Cardiac fibroblast (primary cell): ENCODE measurements around the gene ZC2HC1C.

Experiments
- DNase-seq, 2 donors: peaks; one replicate each; pipeline versions ENCODE4 v3.0.0 to v3.0.0-alpha.2; 2010; ENCODE audit warnings: low read depth in 2 of 2
- H3K4me3 ChIP-seq, 2 donors: replicated peaks in 1 of 2; 1 replicate in 1 of 2; 2 replicates in 1 of 2; pipeline ENCODE4 v1.5.1; 2011; ENCODE audit warnings: low read depth in 2 of 2, low read length in 2 of 2, mild to moderate bottlenecking in 2 of 2, moderate library complexity in 1 of 2
- TF ChIP-seq, protein P1 (sequence below): IDR thresholded peaks from one replicate; pipeline ENCODE4 v1.5.1; 2011; ENCODE audit warnings: low read depth, mild to moderate bottlenecking, low read length, inconsistent platforms

The ZC2HC1C gene

DNA sequence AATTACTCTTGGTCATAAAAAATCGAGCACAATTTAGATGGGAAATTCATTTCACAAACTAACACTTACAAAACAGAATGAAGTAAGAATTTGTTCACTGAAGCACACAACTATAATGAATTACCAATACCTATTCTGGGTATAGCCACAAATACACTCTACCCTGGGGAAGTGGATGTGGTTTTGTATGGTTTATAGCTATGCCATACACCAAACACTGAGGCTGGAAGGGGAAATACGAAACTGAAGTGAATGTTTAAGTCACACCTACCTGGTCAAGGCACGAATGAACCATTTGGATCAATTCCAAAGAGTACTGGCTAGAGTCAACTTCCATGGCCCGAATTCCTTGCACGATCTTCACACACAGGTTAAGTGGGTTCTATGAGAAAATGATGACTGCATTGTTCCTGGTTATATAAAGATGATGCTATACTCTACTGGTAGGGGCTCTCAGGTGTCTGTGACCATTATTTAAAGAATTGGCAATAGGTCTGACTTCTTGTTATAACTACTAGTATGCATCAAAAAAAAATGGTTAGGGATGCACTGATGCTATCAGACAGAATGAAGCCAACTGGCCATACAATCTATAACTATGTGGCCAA lies 44.6 kb downstream of the ZC2HC1C start:
- no peak overlapping the region for H3K4me3 ChIP-seq
- DNase-seq: no peak
- TF ChIP-seq, protein P1, sequence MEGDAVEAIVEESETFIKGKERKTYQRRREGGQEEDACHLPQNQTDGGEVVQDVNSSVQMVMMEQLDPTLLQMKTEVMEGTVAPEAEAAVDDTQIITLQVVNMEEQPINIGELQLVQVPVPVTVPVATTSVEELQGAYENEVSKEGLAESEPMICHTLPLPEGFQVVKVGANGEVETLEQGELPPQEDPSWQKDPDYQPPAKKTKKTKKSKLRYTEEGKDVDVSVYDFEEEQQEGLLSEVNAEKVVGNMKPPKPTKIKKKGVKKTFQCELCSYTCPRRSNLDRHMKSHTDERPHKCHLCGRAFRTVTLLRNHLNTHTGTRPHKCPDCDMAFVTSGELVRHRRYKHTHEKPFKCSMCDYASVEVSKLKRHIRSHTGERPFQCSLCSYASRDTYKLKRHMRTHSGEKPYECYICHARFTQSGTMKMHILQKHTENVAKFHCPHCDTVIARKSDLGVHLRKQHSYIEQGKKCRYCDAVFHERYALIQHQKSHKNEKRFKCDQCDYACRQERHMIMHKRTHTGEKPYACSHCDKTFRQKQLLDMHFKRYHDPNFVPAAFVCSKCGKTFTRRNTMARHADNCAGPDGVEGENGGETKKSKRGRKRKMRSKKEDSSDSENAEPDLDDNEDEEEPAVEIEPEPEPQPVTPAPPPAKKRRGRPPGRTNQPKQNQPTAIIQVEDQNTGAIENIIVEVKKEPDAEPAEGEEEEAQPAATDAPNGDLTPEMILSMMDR: no peak

DNA sequence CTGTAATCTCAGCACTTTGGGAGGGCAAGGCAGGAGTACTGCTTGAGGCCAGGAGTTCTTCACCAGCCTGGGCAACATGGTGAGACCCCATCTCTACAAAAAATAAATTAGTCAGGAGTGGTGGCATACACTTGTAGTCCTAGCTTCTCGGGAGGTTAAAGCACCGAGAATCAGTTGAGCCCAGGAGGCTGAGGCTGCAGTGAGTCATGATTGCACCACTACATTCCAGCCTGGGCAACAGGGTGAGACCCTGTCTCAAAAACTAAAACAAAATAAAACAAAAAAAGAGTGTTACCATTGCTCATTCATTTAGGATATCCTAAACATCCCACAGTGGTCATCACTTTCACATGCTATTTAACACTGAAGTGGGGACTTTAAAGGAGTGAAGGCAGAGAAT lies 49.6 kb downstream of the ZC2HC1C start:
- TF ChIP-seq, protein P1: no peak
- no peak overlapping the region for H3K4me3 ChIP-seq
- peak; percentile 26 to 45 for DNase-seq

DNA sequence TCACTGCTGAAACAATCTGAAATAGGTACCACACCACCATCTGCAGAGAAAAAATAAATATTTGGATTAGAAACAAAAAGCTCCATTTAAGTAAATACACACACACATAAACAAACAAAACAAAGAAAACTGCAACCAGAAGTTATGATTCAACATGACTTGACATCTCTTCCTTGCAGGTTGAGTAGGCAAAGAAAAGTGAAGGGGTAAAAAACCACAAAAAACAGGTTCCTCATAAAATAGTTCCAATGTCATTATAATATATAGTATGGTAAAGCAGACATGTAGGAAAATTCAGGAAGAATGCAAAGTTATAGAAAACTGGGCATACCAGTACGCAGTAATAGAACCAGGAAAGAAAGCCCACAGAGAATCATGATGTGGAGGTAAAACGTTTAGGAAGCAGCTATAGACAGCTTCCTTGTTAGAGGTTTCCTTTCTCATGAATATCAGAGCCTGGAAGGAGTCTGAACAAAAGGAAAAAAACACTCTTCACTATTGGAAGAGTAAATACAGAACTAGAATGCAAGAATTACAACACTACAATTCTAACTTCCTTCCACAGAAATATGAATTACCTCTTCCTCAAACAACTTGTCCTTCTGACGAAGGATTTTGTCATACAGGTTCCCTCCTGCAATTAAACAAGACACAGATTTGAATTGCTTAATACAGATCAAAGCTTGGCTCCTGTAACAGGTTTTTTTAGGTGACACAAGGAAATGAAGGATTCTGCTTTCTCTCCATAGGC lies 51.3 kb downstream of the ZC2HC1C start:
- no peak overlapping the region for H3K4me3 ChIP-seq
- TF ChIP-seq, protein P1: no peak
- DNase-seq: no peak

DNA sequence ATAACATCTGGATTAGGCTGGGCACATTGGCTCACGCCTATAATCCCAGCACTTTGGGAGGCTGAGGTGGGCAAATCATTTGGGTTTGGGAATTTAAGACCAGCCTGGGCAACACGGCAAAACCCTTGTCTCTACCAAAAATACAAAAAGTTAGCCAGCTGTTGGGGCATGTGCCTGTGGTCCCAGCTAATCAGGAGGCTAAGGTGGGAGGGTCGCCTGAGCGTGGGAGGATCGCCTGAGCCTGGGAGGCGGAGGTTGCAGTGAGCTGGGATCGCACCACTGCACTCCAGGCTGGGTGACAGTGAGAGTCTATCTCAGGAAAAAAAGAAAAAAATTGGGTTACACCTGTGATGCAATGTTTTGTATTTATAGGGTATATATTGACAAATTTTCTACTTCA lies 52.1 kb downstream of the ZC2HC1C start:
- TF ChIP-seq, protein P1: no peak
- H3K4me3 ChIP-seq: no peak overlapping the region
- DNase-seq: no peak

DNA sequence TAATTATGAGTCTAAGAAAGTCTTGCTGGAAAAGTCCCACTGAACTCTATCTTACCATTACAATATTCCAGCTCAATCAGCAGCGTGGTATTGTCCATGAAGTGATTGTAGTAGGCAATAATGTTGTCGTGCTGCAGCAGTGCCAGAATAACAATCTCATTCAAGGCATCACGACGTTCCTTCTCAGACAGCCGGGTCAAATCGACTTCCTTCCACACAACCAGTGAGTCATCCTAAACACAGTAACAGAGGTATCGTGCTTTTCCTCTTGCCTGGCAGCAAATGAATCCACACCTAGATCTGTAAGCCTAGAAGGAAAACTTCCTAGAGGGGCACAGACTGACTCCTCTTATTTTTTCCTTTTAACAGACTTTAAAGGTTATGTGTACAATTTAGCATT lies 54.5 kb downstream of the ZC2HC1C start:
- TF ChIP-seq, protein P1: no peak
- peak; percentile 84 to 94 for DNase-seq
- no peak overlapping the region for H3K4me3 ChIP-seq

DNA sequence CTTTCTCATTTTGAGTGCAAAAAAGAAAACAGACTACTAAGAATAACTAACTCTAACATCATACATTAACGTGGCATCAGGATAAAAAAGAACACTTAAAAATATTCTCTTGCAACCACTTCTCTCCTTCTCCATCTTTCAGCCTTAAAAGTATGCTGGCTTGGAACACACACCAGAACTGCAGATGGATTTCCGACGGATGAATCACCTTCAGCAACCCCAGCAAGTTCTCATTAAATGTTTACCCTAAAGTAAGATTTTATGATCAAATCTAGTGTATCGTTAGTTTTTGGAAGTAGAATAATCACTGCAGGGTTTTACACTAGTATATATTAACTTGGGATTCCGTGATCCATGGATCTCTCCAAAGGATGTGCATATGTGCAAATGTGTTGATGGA lies 56.2 kb downstream of the ZC2HC1C start:
- TF ChIP-seq, protein P1: no peak
- peak overlapping the region; percentile 47 to 73 for H3K4me3 ChIP-seq
- DNase-seq: peak; percentile 70 to 88

DNA sequence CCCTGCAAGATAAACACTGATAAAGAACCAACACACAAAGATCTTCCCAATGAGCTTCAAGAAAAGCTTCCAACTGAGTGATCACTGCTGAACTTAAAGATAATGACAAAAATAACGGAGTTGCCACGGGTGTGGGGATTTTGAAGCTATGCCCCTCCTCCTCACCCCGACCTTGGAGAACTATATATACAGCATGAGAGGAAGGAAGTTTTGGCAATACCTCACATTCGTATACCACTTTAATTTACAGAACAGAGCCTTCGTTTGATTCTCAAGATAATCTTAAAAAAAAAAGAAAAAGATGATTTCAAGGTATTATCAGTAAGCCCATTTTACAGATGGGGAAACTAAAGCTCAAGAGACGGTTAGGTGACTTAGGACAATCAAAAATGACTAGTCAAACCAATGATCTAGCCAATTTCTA lies 56.7 kb downstream of the ZC2HC1C start:
- DNase-seq: peak in 1 of 2 donors; percentile 21
- peak overlapping the region; percentile 47 to 73 for H3K4me3 ChIP-seq
- TF ChIP-seq, protein P1: no peak
